ENCODE results near the gene SERP2.

Gene SERP2

GRCh38 chr13:44389060-44389666 lies 15.5 kb downstream of the SERP2 start:
- no peak for DNase-seq

DNA sequence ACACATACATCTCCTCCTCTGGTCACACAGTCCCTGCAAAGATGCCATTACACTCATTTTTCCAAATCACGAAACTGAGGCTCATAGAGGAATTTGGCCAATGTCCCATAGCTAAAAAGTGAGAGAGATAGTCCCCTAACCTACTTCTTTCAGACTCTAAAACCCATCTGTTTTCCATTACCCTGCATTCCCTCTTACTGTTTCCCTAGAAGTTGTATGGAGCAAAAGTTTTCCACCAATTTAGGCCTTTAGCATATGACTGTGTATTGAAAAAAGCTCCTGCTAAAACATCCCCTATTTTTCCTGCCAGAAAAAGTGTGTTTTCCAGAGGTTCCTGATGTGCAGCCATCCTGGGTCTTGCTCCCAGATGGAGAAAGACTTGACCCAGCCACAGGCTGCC lies 16.3 kb downstream of the SERP2 start:
- no peak for DNase-seq

GRCh38 chr13:44393391-44393790 lies 19.8 kb downstream of the SERP2 start:
- DNase-seq, result no peak

DNA sequence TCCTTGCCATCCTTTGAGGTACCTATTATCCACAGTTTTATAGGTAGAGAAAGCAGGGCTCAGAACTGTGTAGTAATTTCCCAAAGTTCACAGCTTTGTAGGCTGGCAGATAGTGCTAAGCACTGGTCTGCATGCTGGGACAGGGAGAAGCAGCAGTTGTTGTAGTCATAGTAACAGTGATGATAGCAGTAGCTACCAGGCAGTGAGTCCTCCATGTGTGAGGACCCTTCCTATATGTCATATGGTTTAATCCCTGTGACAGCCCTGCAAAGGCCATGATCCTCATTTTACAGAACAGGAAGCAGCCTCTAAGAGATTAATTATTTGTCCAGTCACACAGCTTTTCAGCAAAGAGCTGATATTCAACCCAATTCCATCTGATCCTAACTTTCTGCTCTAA lies 21.0 kb downstream of the SERP2 start:
- DNase-seq, result no peak

DNA sequence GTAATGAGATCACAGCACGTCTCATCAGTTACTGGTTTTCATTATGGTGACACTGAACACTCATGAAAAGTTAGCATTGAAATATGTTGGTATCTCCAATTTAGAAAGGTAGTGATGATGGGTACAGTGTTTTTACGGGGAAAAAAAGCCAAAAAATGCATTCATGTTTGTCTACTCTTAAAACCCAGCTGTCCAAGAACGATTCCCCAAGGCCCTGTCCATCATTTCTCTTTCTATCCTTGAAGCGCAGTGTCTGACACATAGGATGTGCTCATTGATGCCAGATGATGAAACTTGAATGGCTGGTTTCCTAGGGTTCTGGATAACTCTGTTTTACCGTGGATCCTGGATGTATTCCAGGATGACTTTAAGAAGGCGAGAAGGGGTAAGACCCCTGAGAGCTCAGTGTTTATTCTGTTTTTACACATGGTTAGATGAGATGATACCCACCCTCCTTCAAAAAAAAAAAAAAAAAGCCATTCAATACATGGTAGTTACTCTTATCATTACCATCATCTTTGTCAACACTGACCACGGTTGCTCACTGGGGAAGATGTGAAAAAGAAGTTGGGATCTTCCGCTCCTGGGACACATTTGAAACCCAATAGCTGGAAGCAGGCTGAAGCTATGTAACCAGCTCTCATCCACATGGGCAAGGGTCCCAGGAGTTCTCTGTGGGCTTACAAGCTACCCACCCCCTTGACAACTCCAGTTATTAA lies 22.5 kb downstream of the SERP2 start:
- no peak for DNase-seq

- DNase-seq, result no peak
These were observed 23.3 kb downstream of the SERP2 start for GRCh38 chr13:44396701-44397580.

GRCh38 chr13:44397766-44398223 lies 24.2 kb downstream of the SERP2 start:
- no peak for DNase-seq

- no peak for DNase-seq
These were observed 25.0 kb downstream of the SERP2 start for GRCh38 chr13:44398606-44399005.

- DNase-seq, result no peak
These were observed 25.4 kb downstream of the SERP2 start for GRCh38 chr13:44399074-44399473.

DNA sequence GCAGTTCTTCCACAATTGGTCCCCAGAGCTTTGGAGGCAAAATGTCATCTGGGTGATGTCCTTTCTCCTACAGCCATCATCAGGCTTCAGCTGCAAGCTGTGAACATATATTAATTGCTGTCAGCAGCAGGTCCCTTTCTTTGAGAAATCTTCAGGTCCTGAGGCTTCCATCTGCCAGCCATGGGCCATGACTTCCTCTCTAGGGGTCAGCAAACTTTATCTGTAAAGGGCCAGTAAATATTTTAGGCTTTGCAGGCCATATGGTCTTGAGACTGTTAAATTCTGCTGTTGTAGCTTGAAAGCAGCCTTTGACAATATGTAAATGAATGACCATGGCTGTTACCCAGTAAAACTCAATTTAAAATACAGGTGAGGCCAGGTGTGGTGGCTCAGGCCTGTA lies 27.1 kb downstream of the SERP2 start:
- no peak for DNase-seq

GRCh38 chr13:44401577-44401976 lies 28.0 kb downstream of the SERP2 start:
- DNase-seq, result no peak

DNA sequence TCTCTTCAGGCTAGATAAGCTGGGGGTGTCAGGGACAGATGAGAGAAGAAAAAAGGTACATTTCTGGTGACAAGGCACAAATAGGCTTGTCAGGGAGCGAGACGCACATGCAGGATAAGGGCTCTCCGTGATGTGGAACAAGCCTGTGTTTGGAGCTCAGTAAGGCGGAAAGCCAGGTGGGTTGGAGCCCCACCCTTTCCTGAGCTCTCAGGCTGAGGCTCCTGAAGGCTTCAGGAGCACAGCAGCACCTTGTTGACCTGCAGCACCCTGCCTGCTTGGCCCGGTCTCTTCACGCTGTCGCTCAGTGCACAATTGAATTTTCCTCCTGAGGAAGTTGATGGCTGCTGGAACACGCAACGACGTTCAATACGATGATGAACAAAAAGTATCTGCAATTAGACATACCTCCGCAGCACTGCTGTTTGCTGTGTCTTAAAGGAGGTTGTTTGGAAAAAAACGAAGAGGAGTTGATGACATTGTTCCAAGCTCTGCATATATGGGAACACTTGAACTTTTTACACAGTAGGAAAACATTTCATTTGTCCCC lies 29.3 kb downstream of the SERP2 start:
- DNase-seq, result no peak

DNA sequence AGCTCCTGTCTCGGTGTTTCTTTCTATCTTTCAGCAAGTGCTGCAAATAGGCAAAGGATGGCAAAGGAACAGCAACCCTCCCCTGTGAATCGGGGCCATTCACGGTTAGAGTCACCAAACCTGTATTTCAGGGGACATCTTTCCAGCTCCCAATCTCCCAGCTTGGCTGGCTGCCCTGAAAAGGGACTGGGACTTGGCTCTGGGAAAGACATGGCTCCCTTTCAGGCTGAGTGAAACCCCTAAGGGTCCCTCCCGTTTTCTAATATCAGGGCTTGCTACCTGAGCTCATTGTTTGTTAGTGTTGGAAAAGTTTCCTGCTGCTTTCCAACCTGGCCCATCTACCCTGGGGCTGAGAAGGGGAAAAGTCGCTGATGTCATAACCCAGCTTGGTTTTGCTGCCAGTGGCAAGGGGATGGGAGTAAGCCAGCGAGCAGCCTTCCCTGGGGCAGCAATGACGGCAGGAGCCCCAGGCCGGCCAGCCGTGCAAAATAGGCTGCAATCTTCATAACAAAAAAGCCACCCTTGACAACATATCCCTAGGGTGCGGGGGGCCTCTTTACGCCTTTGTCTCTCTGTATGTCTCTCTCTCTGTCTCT lies 29.9 kb downstream of the SERP2 start:
- no peak for DNase-seq

- no peak for DNase-seq
These were observed 30.9 kb downstream of the SERP2 start for GRCh38 chr13:44404261-44405132.

- no peak for DNase-seq
These were observed 33.0 kb downstream of the SERP2 start for GRCh38 chr13:44406617-44407016.

- no peak for DNase-seq
These were observed 33.8 kb downstream of the SERP2 start for GRCh38 chr13:44407379-44407778.

DNA sequence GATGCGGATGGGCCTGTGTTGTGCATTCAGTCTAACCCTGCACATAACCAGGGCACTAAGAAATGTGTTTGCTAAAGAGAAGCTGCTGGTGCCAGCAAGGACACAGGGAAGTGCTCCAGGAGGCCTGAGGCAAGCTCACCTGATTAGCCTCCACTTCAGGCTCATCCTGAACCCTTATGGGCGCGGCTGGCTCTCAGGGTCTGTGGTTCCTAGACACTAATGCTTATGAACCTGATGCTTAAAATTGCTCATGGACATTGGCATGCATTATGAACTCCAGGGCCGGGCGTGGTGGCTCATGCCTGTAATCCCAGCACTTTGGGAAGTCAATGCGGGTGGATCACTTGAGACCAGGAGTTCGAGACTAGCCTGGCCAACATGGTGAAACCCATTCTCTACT lies 34.3 kb downstream of the SERP2 start:
- no peak for DNase-seq

- no peak for DNase-seq
These were observed 36.0 kb downstream of the SERP2 start for GRCh38 chr13:44409595-44409994.

DNA sequence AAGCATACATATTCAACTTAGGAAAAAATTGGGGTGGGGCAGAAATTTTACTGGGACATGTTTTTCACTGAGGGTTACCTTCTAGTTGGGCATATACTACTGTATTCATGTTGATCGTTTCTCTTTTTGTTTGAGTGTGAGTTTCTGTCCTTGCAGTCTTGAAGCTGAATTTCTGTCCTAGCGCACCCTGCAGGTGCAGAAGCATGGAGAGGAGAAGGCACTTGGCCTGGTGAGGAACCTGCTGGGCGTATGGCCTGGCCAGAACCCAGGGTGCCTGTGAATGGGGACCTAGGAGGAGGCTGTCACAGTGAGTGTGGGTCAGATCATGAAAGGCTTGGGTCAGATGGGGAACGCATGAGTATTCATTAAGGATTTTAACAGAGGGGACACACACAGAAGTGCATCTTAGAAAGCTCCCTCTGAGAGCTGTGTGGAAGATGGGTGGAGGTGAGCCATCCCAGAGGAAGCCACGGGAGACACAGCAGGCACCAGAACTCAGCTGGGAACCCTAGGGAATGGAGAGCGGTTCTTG lies 36.8 kb downstream of the SERP2 start:
- no peak for DNase-seq

DNA sequence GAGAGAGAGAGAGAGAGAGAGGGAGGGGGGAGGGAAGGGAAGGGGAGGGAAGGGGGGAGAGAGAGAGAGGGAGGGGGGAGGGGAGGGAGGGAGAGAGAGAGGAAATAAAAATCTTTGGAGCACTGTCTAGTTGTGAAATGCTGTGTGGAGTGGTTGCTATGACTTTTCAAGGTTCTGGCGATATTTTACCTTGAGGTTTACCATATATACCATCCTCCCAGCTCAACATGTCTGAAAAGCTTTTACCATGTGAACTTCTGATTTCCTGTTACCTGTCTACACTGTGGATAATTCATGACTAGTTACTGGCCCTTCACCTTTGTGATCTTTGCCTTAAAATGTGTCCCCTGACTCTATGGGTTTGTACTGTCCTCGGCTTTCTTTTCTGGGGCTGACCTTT lies 38.2 kb downstream of the SERP2 start:
- no peak for DNase-seq

DNA sequence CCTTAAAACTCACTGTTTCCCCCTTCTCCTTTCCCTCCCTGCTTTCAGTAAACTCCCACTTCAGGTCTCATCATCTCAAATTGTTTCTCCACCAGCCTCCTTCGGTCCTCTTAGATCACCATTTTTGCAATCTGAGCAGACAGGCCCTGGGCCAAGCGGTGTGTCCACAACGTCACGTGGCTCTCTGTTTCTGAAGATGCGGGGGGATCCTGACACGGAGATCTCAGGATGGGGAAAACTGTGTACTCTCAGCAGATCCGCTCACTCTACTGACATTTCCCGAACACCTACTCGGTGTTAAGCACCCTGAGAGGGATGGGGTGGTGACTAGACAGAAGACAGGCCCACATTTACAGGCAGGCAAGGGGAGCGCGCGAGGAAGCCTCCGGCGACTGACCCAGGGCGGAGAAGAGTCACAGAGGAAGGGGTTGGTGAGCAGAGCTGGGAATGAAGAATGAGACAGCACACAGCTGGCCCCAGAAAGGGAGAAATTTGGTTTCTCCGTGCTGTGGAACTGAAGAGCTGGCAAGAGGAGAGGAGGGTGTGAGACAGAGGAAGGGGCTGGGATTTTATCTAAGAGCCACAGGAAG lies 38.8 kb downstream of the SERP2 start:
- no peak for DNase-seq
